ENCODE measurements around the gene STEAP3. TPM values are rescaled to one million over a fixed set of nuclear protein-coding genes. Genes with fewer than 3 reads are reported as not detected.

The STEAP3 gene
- total and polyA plus RNA-seq, 4 donors: 1.9 to 20.3 (median 6.3) TPM

DNA sequence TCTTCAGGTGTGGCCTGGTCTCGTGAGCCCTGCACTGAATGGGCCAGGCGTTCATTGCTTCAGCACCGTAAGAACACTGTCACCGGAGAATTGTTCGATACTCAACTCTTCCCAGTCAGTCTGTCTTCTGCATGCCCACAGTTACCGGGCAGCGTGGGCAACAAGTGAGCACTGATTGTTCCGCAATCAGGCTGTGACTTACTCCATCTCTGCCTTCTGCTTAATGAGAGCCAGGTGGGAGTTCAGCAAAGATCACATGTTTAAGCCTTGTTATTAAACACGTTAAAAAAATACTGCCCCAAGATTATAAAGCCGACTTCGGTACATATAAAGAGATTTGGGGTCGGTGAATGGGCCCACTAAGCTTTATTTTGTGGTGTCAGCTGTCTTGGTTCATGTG, 3.7 kb downstream of the STEAP3 start:
- H3K27ac ChIP-seq (ENCODE audit: low read depth in 1 of 2, low read length in 2 of 2): no peak overlapping the region
- H3K36me3 ChIP-seq (ENCODE audit: control insufficient read depth in 1 of 2, insufficient read depth in 2 of 2, low read length in 1 of 2): no peaks in the 10 kb centered on the region
- DNase-seq (no peak), ATAC-seq (ENCODE audit: low FRiP score) (no peak)
- WGBS, 2 donors: 95 to 96% methylated on average over 12 of the region's 12 CpGs
- H3K4me3 ChIP-seq (ENCODE audit: low read length in 2 of 2): no peak overlapping the region
- no peaks in the 10 kb centered on the region for H3K27me3 ChIP-seq (ENCODE audit: control insufficient read depth in 1 of 2, insufficient read depth in 2 of 2, low read length in 1 of 2)
- H3K4me1 ChIP-seq (ENCODE audit: control insufficient read depth in 1 of 2, insufficient read depth in 2 of 2, low read length in 2 of 2): no peaks in the 10 kb centered on the region
- H3K9me3 ChIP-seq (ENCODE audit: control insufficient read depth, low read length): no peaks in the 10 kb centered on the region
- intact Hi-C loops (cut with DNase I): loop anchor here in 1 of 2 donors (10.0 kb wide), 1 partner anchor 137 kb away; the partner anchor contains the start of genes C2orf76 and DBI

GRCh38 chr2:119228136-119228535, 4.5 kb downstream of the STEAP3 start:
- intact Hi-C loops (cut with DNase I): loop anchor here in 1 of 2 donors (10.0 kb wide), 1 partner anchor 137 kb away; the partner anchor contains the start of genes C2orf76 and DBI

DNA sequence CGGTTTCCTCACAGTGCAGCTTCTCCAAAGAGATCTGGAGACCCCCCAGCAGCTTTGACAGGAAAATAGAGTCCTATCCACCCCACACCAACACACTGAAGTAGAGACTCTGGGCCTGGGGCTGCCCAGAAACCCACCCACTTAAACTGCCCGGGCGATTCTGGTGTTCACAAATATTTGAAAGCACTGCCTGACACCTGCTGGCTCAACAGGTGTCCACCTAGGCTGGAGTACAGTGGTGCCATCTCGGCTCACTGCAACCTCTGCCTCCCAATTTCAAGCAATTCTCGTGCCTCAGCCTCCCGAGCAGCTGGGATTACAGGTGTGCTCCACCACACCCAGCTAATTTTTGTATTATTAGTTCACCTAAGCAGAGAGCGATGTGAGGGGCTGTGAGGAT, 5.3 kb downstream of the STEAP3 start:
- Histone ChIP-seq H3K27ac (ENCODE audit: low read depth in 1 of 2, low read length in 2 of 2) (no peak overlapping the region), H3K27me3 (ENCODE audit: control insufficient read depth in 1 of 2, insufficient read depth in 2 of 2, low read length in 1 of 2) (no peaks in the 10 kb centered on the region), H3K9me3 (ENCODE audit: control insufficient read depth, low read length) (no peaks in the 10 kb centered on the region), H3K4me1 (ENCODE audit: control insufficient read depth in 1 of 2, insufficient read depth in 2 of 2, low read length in 2 of 2) (no peaks in the 10 kb centered on the region), H3K36me3 (ENCODE audit: control insufficient read depth in 1 of 2, insufficient read depth in 2 of 2, low read length in 1 of 2) (no peaks in the 10 kb centered on the region), H3K4me3 (ENCODE audit: low read length in 2 of 2) (no peak overlapping the region)
- ATAC-seq (ENCODE audit: low FRiP score): no peak
- no peak for DNase-seq
- intact Hi-C loops (cut with DNase I): loop anchor here in 1 of 2 donors (10.0 kb wide), 1 partner anchor 136 kb away; the partner anchor contains the start of genes C2orf76 and DBI
- 96% methylated on average over 7 of the region's 7 CpGs for WGBS, 2 donors

More at GRCh38 chr2:119228136-119228535, 4.5 kb downstream of the STEAP3 start:
- H3K4me1 ChIP-seq (ENCODE audit: control insufficient read depth in 1 of 2, insufficient read depth in 2 of 2, low read length in 2 of 2): no peaks in the 10 kb centered on the region
- no peak overlapping the region for H3K4me3 ChIP-seq (ENCODE audit: low read length in 2 of 2)
- DNase-seq (no peak), ATAC-seq (ENCODE audit: low FRiP score) (no peak)
- H3K27ac ChIP-seq (ENCODE audit: low read depth in 1 of 2, low read length in 2 of 2): no peak overlapping the region
- H3K27me3 ChIP-seq (ENCODE audit: control insufficient read depth in 1 of 2, insufficient read depth in 2 of 2, low read length in 1 of 2): no peaks in the 10 kb centered on the region
- H3K9me3 ChIP-seq (ENCODE audit: control insufficient read depth, low read length): no peaks in the 10 kb centered on the region
- WGBS, 2 donors: 93 to 96% methylated on average over 5 of the region's 5 CpGs
- H3K36me3 ChIP-seq (ENCODE audit: control insufficient read depth in 1 of 2, insufficient read depth in 2 of 2, low read length in 1 of 2): no peaks in the 10 kb centered on the region

- no peaks in the 10 kb centered on the region for H3K4me1 ChIP-seq (ENCODE audit: control insufficient read depth in 1 of 2, insufficient read depth in 2 of 2, low read length in 2 of 2)
- no peak for DNase-seq
- no peak for ATAC-seq (ENCODE audit: low FRiP score)
- H3K27ac ChIP-seq (ENCODE audit: low read depth in 1 of 2, low read length in 2 of 2): no peak overlapping the region
- WGBS, 2 donors: 88 to 89% methylated on average over 3 of the region's 3 CpGs
- H3K4me3 ChIP-seq (ENCODE audit: low read length in 2 of 2): no peak overlapping the region
- no peaks in the 10 kb centered on the region for H3K9me3 ChIP-seq (ENCODE audit: control insufficient read depth, low read length)
- intact Hi-C loops (cut with DNase I): loop anchor here in 1 of 2 donors (10.0 kb wide), 1 partner anchor 135 kb away; the partner anchor contains the start of genes C2orf76 and DBI
- H3K27me3 ChIP-seq (ENCODE audit: control insufficient read depth in 1 of 2, insufficient read depth in 2 of 2, low read length in 1 of 2): no peaks in the 10 kb centered on the region
- H3K36me3 ChIP-seq (ENCODE audit: control insufficient read depth in 1 of 2, insufficient read depth in 2 of 2, low read length in 1 of 2): no peaks in the 10 kb centered on the region
These were observed 6.1 kb downstream of the STEAP3 start for GRCh38 chr2:119229716-119230115.

- no peak for ATAC-seq (ENCODE audit: low FRiP score)
- no peaks in the 10 kb centered on the region for H3K4me1 ChIP-seq (ENCODE audit: control insufficient read depth in 1 of 2, insufficient read depth in 2 of 2, low read length in 2 of 2)
- no peak overlapping the region for H3K27ac ChIP-seq (ENCODE audit: low read depth in 1 of 2, low read length in 2 of 2)
- no peaks in the 10 kb centered on the region for H3K27me3 ChIP-seq (ENCODE audit: control insufficient read depth in 1 of 2, insufficient read depth in 2 of 2, low read length in 1 of 2)
- no peaks in the 10 kb centered on the region for H3K9me3 ChIP-seq (ENCODE audit: control insufficient read depth, low read length)
- H3K4me3 ChIP-seq (ENCODE audit: low read length in 2 of 2): no peak overlapping the region
- no peaks in the 10 kb centered on the region for H3K36me3 ChIP-seq (ENCODE audit: control insufficient read depth in 1 of 2, insufficient read depth in 2 of 2, low read length in 1 of 2)
- no peak for DNase-seq
- intact Hi-C loops (cut with DNase I): no loop called here
- 66 to 73% methylated on average over 28 of the region's 28 CpGs for WGBS, 2 donors
These were observed 6.9 kb downstream of the STEAP3 start for GRCh38 chr2:119230219-119231185.

GRCh38 chr2:119231975-119232665, 8.5 kb downstream of the STEAP3 start:
- ATAC-seq (ENCODE audit: low FRiP score): no peak
- H3K9me3 ChIP-seq (ENCODE audit: control insufficient read depth, low read length): no peaks in the 10 kb centered on the region
- intact Hi-C loops (cut with DNase I): no loop called here
- H3K4me3 ChIP-seq (ENCODE audit: low read length in 2 of 2): no peak overlapping the region
- H3K4me1 ChIP-seq (ENCODE audit: control insufficient read depth in 1 of 2, insufficient read depth in 2 of 2, low read length in 2 of 2): no peaks in the 10 kb centered on the region
- H3K27ac ChIP-seq (ENCODE audit: low read depth in 1 of 2, low read length in 2 of 2): no peak overlapping the region
- H3K27me3 ChIP-seq (ENCODE audit: control insufficient read depth in 1 of 2, insufficient read depth in 2 of 2, low read length in 1 of 2): no peaks in the 10 kb centered on the region
- H3K36me3 ChIP-seq (ENCODE audit: control insufficient read depth in 1 of 2, insufficient read depth in 2 of 2, low read length in 1 of 2): no peaks in the 10 kb centered on the region
- 95 to 97% methylated on average over 10 of the region's 10 CpGs for WGBS, 2 donors
- no peak for DNase-seq

- Histone ChIP-seq H3K4me3 (ENCODE audit: low read length in 2 of 2) (no peak overlapping the region), H3K36me3 (ENCODE audit: control insufficient read depth in 1 of 2, insufficient read depth in 2 of 2, low read length in 1 of 2) (no peaks in the 10 kb centered on the region), H3K4me1 (ENCODE audit: control insufficient read depth in 1 of 2, insufficient read depth in 2 of 2, low read length in 2 of 2) (no peaks in the 10 kb centered on the region), H3K27me3 (ENCODE audit: control insufficient read depth in 1 of 2, insufficient read depth in 2 of 2, low read length in 1 of 2) (no peaks in the 10 kb centered on the region), H3K9me3 (ENCODE audit: control insufficient read depth, low read length) (no peaks in the 10 kb centered on the region), H3K27ac (ENCODE audit: low read depth in 1 of 2, low read length in 2 of 2) (no peak overlapping the region)
- intact Hi-C loops (cut with DNase I): no loop called here
- WGBS, 2 donors: 94 to 98% methylated on average over 3 of the region's 3 CpGs
- DNase-seq (no peak), ATAC-seq (ENCODE audit: low FRiP score) (no peak)
These were observed 9.0 kb downstream of the STEAP3 start for GRCh38 chr2:119232666-119232993.

DNA sequence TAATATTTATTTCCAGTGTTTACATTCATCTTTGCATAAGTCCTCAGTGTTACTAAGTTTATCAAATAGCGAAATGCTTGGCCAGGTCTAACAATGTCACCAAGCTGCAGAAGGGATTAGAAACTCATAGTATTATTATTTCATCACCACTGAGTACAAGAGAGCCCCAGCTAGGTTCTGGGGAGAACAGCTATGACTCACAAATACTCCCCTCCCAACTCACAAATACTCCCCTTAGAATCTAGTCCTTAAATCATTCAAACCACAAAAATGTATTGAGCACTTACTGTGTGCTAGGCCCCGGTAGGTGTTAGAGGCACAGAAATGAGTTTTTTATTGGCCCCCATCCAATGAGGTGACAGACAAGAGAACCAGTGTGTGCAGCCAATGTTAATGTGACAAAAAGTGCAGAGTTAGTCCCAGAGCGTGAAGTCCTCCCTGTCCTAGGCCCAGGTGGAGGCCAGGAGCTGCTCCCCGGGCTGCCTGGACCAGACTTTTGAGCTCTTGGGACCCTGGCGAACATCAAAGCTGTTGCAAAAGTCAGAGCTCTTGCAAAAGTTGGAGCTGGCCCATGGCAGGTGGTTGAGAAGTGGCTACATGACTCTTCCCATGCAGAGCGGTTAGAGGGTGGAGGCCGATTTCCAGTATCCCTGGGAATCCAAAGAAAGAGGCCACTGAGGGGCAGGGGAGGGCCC, 9.8 kb downstream of the STEAP3 start:
- Histone ChIP-seq H3K4me3 (ENCODE audit: low read length in 2 of 2) (no peak overlapping the region), H3K4me1 (ENCODE audit: control insufficient read depth in 1 of 2, insufficient read depth in 2 of 2, low read length in 2 of 2) (no peaks in the 10 kb centered on the region), H3K9me3 (ENCODE audit: control insufficient read depth, low read length) (no peaks in the 10 kb centered on the region), H3K27me3 (ENCODE audit: control insufficient read depth in 1 of 2, insufficient read depth in 2 of 2, low read length in 1 of 2) (no peaks in the 10 kb centered on the region), H3K36me3 (ENCODE audit: control insufficient read depth in 1 of 2, insufficient read depth in 2 of 2, low read length in 1 of 2) (no peaks in the 10 kb centered on the region), H3K27ac (ENCODE audit: low read depth in 1 of 2, low read length in 2 of 2) (no peak overlapping the region)
- DNase-seq: no peak
- 97% methylated on average over 7 of the region's 7 CpGs for WGBS, 2 donors
- intact Hi-C loops (cut with DNase I): no loop called here
- ATAC-seq (ENCODE audit: low FRiP score): no peak

Data from aorta (tissue), 5 donors.